HUDEP-2 (cell line): Measurements from ENCODE around the gene ACLY.

ENCODE experiments used
- DNase-seq, 76 experiments: peaks; one replicate each; lab custom pipeline; 2025; ENCODE audit not compliant: unreplicated experiment in 76 of 76; lab: John Stamatoyannopoulos, UW

The ACLY gene

GRCh38 chr17:41914358-41914766, 4.4 kb downstream of the ACLY start:
- DNase-seq: no peak

GRCh38 chr17:41913798-41914197, 5.0 kb downstream of the ACLY start:
- no peak for DNase-seq

GRCh38 chr17:41912925-41913324, 5.8 kb downstream of the ACLY start:
- no peak for DNase-seq

GRCh38 chr17:41910701-41911391, 7.9 kb downstream of the ACLY start:
- no peak for DNase-seq

GRCh38 chr17:41909088-41909487, 9.7 kb downstream of the ACLY start:
- DNase-seq: no peak

- DNase-seq: no peak
These were observed 10.9 kb downstream of the ACLY start for GRCh38 chr17:41907633-41908539.

GRCh38 chr17:41907185-41907556, 11.6 kb downstream of the ACLY start:
- no peak for DNase-seq

GRCh38 chr17:41906465-41907184, 12.1 kb downstream of the ACLY start:
- DNase-seq: no peak

- no peak for DNase-seq
These were observed 13.6 kb downstream of the ACLY start for GRCh38 chr17:41905172-41905571.

GRCh38 chr17:41904242-41904841, 14.4 kb downstream of the ACLY start:
- no peak for DNase-seq

GRCh38 chr17:41901646-41902045, 17.1 kb downstream of the ACLY start:
- no peak for DNase-seq

- DNase-seq: no peak
These were observed 22.0 kb downstream of the ACLY start for GRCh38 chr17:41896726-41897125.

GRCh38 chr17:41895617-41896016, 23.1 kb downstream of the ACLY start:
- DNase-seq: no peak

- DNase-seq: no peak
These were observed 23.9 kb downstream of the ACLY start for GRCh38 chr17:41894791-41895331.

- no peak for DNase-seq
These were observed 25.4 kb downstream of the ACLY start for GRCh38 chr17:41893384-41893783.

GRCh38 chr17:41892021-41892376, 26.8 kb downstream of the ACLY start:
- no peak for DNase-seq

GRCh38 chr17:41891135-41892020, 27.4 kb downstream of the ACLY start:
- no peak for DNase-seq

GRCh38 chr17:41888332-41888965, 30.3 kb downstream of the ACLY start:
- no peak for DNase-seq

- no peak for DNase-seq
These were observed 33.0 kb downstream of the ACLY start for GRCh38 chr17:41885733-41886132.
